HepG2 (cell line): ENCODE results near the gene ADRM1. TPM values are rescaled to one million over a fixed set of nuclear protein-coding genes. Genes with fewer than 3 reads are reported as not detected.

Source experiments
- ARID2 ChIP-seq: sonication (generic); formaldehyde crosslinking; IDR thresholded peaks from 2 replicates; pipeline ENCODE4 v1.8.1; 2022; ENCODE audit warnings: mild to moderate bottlenecking, missing genetic modification reagents, borderline replicate concordance
- ATRX ChIP-seq: sonication (generic); formaldehyde crosslinking; IDR thresholded peaks from 2 replicates; pipeline ENCODE4 v1.4.0; 2020; ENCODE audit warnings: missing genetic modification reagents, borderline replicate concordance
- ELF4 ChIP-seq: sonication (generic); formaldehyde crosslinking; IDR thresholded peaks from 2 replicates; pipeline ENCODE4 v1.5.0; 2020; ENCODE audit warnings: missing genetic modification reagents, mild to moderate bottlenecking, moderate library complexity, borderline replicate concordance
- GPN1 ChIP-seq: sonication (generic); formaldehyde crosslinking; IDR thresholded peaks from 2 replicates; pipeline ENCODE4 v1.5.1; 2020; ENCODE audit warnings: missing genetic modification reagents, borderline replicate concordance
- MED1 ChIP-seq: sonication (generic); formaldehyde crosslinking; IDR thresholded peaks from 2 replicates; pipeline ENCODE4 v1.4.0; 2020; ENCODE audit warnings: missing genetic modification reagents
- MED13 ChIP-seq: sonication (generic); formaldehyde crosslinking; IDR thresholded peaks from 2 replicates; pipeline ENCODE4 v1.5.0; 2020; ENCODE audit warnings: missing genetic modification reagents
- MXD3 ChIP-seq: IDR thresholded peaks from 2 replicates; pipeline ENCODE4 v1.6.1; 2016; ENCODE audit warnings: mild to moderate bottlenecking, missing biosample characterization, missing genetic modification reagents
- NR1H2 ChIP-seq: sonication (generic); formaldehyde crosslinking; IDR thresholded peaks from 2 replicates; pipeline ENCODE4 v1.8.1; 2022; ENCODE audit warnings: low read depth, missing genetic modification reagents, borderline replicate concordance
- SATB2 ChIP-seq: sonication (generic); formaldehyde crosslinking; IDR thresholded peaks from 2 replicates; pipeline ENCODE4 v1.5.0; 2020; ENCODE audit warnings: missing genetic modification reagents
- SP5 ChIP-seq: IDR thresholded peaks from 2 replicates; pipeline ENCODE4 v1.6.1; 2016; ENCODE audit warnings: low read depth, borderline replicate concordance
- SRSF9 ChIP-seq: fragments of 200-400 bp; formaldehyde crosslinking; IDR thresholded peaks from 2 replicates; pipeline ENCODE4 v1.6.1; 2018; ENCODE audit warnings: borderline replicate concordance, mild to moderate bottlenecking, low read depth, low read length; ENCODE audit not compliant: insufficient read depth, poor library complexity, severe bottlenecking
- ZHX1 ChIP-seq: sonication (generic); formaldehyde crosslinking; IDR thresholded peaks from 2 replicates; pipeline ENCODE4 v1.8.1; 2022; ENCODE audit warnings: low read depth, mild to moderate bottlenecking, missing genetic modification reagents
- ZNF10 ChIP-seq: sonication (generic); formaldehyde crosslinking; IDR thresholded peaks from 2 replicates; pipeline ENCODE4 v1.4.0; 2020; ENCODE audit warnings: mild to moderate bottlenecking, low read depth, missing genetic modification reagents, borderline replicate concordance
- ZNF12 ChIP-seq: sonication (generic); formaldehyde crosslinking; IDR thresholded peaks from 2 replicates; pipeline ENCODE4 v1.5.0; 2020; ENCODE audit warnings: missing genetic modification reagents
- ZNF138 ChIP-seq: sonication (generic); formaldehyde crosslinking; IDR thresholded peaks from 2 replicates; pipeline ENCODE4 v1.5.0; 2020; ENCODE audit warnings: mild to moderate bottlenecking, low read depth, missing genetic modification reagents
- ZNF746 ChIP-seq: sonication (generic); formaldehyde crosslinking; IDR thresholded peaks from 2 replicates; pipeline ENCODE4 v1.8.0; 2022; ENCODE audit warnings: mild to moderate bottlenecking, missing genetic modification reagents
- ZNF780A ChIP-seq: sonication (generic); formaldehyde crosslinking; IDR thresholded peaks from 2 replicates; pipeline ENCODE4 v1.8.0; 2022; ENCODE audit warnings: mild to moderate bottlenecking, missing genetic modification reagents, moderate library complexity
- ZNF883 ChIP-seq: sonication (generic); formaldehyde crosslinking; IDR thresholded peaks from 2 replicates; pipeline ENCODE4 v1.5.1; 2020; ENCODE audit warnings: mild to moderate bottlenecking, missing genetic modification reagents; ENCODE audit errors: not compliant biosample characterization
- ZSCAN5A ChIP-seq: sonication (generic); formaldehyde crosslinking; IDR thresholded peaks from 2 replicates; pipeline ENCODE4 v1.8.0; 2022; ENCODE audit warnings: mild to moderate bottlenecking, missing genetic modification reagents, borderline replicate concordance
- polyA plus RNA-seq, 8 experiments: library from polyadenylated mRNA; depleted of rRNA in 3 of 8; stranded (reverse) in 7 of 8; unstranded in 1 of 8; fragments of >200 nt; fragmentation: Illumina TruSeq in 4 of 8; extraction: Trizol in 4 of 8; gene quantifications; 2 replicates each; pipeline versions ENCODE4 v1.2.1 to v1.2.3, GENCODE V29; 2011 to 2016; ENCODE audit warnings: low read depth in 4 of 8, missing spikeins in 1 of 8, mixed read lengths in 1 of 8; ENCODE audit not compliant: insufficient read depth in 1 of 8
- total RNA-seq, 5 experiments: library from RNA; depleted of rRNA; stranded (reverse); fragments of >200 nt; fragmentation: Illumina TruSeq; extraction: Trizol; gene quantifications; 2 replicates each; pipeline ENCODE4 v1.2.3, GENCODE V29; 2016; ENCODE audit warnings: low read depth in 1 of 5
- TF ChIP-seq, protein P1 (sequence below): IDR thresholded peaks from 2 replicates; pipeline ENCODE4 v1.4.0; 2020; ENCODE audit warnings: mild to moderate bottlenecking, missing genetic modification reagents

ADRM1 gene
- total and polyA plus RNA-seq, 2 of the 13 experiments (the other 11 are each of a cell fraction or from before 2014, with no cell fraction given), result 92.9 to 154 TPM

- TF ChIP-seq SRSF9 (no peak), MED13 (no peak), SP5 (CRISPR knock-in tag) (no peak), ZNF10 (CRISPR knock-in tag) (no peak), ZNF780A (CRISPR knock-in tag) (no peak), MED1 (CRISPR knock-in tag) (no peak), ZNF138 (CRISPR knock-in tag) (no peak), ZHX1 (CRISPR knock-in tag) (peak; percentile 45; the same call in 1 of the 2 replicates), MXD3 (CRISPR knock-in tag) (no peak), ARID2 (CRISPR knock-in tag) (0 out of 2 replicates have a peak, but pooled peaks have one; percentile 54), ATRX (CRISPR knock-in tag) (no peak), ZSCAN5A (CRISPR knock-in tag) (0 out of 2 replicates have a peak, but pooled peaks have one; percentile 48), SATB2 (CRISPR knock-in tag) (no peak), ELF4 (no peak), ZNF12 (no peak), ZNF883 (CRISPR knock-in tag) (no peak), ZNF746 (CRISPR knock-in tag) (no peak), GPN1 (CRISPR knock-in tag) (no peak), NR1H2 (CRISPR knock-in tag) (no peak)
- TF ChIP-seq, protein P1, sequence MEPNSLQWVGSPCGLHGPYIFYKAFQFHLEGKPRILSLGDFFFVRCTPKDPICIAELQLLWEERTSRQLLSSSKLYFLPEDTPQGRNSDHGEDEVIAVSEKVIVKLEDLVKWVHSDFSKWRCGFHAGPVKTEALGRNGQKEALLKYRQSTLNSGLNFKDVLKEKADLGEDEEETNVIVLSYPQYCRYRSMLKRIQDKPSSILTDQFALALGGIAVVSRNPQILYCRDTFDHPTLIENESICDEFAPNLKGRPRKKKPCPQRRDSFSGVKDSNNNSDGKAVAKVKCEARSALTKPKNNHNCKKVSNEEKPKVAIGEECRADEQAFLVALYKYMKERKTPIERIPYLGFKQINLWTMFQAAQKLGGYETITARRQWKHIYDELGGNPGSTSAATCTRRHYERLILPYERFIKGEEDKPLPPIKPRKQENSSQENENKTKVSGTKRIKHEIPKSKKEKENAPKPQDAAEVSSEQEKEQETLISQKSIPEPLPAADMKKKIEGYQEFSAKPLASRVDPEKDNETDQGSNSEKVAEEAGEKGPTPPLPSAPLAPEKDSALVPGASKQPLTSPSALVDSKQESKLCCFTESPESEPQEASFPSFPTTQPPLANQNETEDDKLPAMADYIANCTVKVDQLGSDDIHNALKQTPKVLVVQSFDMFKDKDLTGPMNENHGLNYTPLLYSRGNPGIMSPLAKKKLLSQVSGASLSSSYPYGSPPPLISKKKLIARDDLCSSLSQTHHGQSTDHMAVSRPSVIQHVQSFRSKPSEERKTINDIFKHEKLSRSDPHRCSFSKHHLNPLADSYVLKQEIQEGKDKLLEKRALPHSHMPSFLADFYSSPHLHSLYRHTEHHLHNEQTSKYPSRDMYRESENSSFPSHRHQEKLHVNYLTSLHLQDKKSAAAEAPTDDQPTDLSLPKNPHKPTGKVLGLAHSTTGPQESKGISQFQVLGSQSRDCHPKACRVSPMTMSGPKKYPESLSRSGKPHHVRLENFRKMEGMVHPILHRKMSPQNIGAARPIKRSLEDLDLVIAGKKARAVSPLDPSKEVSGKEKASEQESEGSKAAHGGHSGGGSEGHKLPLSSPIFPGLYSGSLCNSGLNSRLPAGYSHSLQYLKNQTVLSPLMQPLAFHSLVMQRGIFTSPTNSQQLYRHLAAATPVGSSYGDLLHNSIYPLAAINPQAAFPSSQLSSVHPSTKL, result no peak
Observed at GRCh38 chr20:62308102-62308822, 5.5 kb downstream of the ADRM1 start (continued).
